ENCODE results near the gene RPL22L1. TPM values are rescaled to one million over a fixed set of nuclear protein-coding genes. Genes with fewer than 3 reads are reported as not detected.

The RPL22L1 gene
- total and polyA plus RNA-seq, 2 experiments from 2014 or later, result 216 to 441 TPM

DNA sequence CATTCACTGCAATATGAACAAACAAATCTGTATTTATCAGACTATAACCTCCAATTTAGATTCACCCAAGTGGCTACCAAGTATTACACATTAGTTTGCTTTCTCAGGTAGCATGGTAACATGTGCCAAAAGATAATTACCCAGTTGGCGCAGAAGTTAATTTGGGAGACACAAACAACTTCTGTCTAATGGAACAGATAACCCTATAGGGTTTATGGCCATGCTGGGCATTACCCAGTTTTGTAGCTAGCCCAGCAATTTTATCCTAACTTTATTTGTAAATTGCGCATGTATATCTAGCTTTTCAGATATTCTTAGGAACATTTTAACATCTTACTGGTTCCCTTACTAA is 780 bp downstream of the RPL22L1 start:
- Histone ChIP-seq H2AFZ (no peak overlapping the region), H3K4me3 (peak overlapping the region; percentile 78), H3K9me2 (ENCODE audit: insufficient read depth) (no peaks in the 10 kb centered on the region), H3K4me1 (ENCODE audit: insufficient read depth) (peaks cover 30% of the 10 kb centered on the region), H3K27ac (ENCODE audit: low read depth) (peak overlapping the region; percentile 95), H3K4me2 (peak overlapping the region; percentile 95), H4K20me1 (replicated peaks; ENCODE audit: insufficient read depth) (peaks cover 18% of the 10 kb centered on the region), H3K79me2 (replicated peaks; ENCODE audit: insufficient read depth) (peaks cover 26% of the 10 kb centered on the region), H3K36me3 (ENCODE audit: insufficient read depth) (peaks cover 31% of the 10 kb centered on the region), H3K27me3 (ENCODE audit: insufficient read depth) (no peaks in the 10 kb centered on the region), H3F3A (replicated peaks; ENCODE audit: low read depth) (peaks cover 49% of the 10 kb centered on the region)
- H3K27ac Mint-ChIP-seq, result peak overlapping the region; percentile 100
- peaks cover 25% of the 10 kb centered on the region for H3K4me1 Mint-ChIP-seq
- H3K27me3 Mint-ChIP-seq (ENCODE audit: insufficient read depth, low read depth, poor library complexity), result peaks cover 15% of the 10 kb centered on the region
- peaks cover 56% of the 10 kb centered on the region for H3K36me3 Mint-ChIP-seq (ENCODE audit: low read depth)
- DNase-seq (ENCODE audit: low spot score) (no peak), ATAC-seq (no peak)
- TF ChIP-seq ZNF114 (CRISPR knock-in tag; IDR thresholded peaks at IDR 0.05) (no peak), EZH2phosphoT487 (IDR thresholded peaks at IDR 0.05; ENCODE audit: unreplicated experiment) (no peak), EZH2 (IDR thresholded peaks at IDR 0.05; ENCODE audit: low read depth, unreplicated experiment) (no peak), STAT1 (IDR thresholded peaks at IDR 0.05; ENCODE audit: unreplicated experiment) (no peak)
- TF ChIP-seq, protein P1, sequence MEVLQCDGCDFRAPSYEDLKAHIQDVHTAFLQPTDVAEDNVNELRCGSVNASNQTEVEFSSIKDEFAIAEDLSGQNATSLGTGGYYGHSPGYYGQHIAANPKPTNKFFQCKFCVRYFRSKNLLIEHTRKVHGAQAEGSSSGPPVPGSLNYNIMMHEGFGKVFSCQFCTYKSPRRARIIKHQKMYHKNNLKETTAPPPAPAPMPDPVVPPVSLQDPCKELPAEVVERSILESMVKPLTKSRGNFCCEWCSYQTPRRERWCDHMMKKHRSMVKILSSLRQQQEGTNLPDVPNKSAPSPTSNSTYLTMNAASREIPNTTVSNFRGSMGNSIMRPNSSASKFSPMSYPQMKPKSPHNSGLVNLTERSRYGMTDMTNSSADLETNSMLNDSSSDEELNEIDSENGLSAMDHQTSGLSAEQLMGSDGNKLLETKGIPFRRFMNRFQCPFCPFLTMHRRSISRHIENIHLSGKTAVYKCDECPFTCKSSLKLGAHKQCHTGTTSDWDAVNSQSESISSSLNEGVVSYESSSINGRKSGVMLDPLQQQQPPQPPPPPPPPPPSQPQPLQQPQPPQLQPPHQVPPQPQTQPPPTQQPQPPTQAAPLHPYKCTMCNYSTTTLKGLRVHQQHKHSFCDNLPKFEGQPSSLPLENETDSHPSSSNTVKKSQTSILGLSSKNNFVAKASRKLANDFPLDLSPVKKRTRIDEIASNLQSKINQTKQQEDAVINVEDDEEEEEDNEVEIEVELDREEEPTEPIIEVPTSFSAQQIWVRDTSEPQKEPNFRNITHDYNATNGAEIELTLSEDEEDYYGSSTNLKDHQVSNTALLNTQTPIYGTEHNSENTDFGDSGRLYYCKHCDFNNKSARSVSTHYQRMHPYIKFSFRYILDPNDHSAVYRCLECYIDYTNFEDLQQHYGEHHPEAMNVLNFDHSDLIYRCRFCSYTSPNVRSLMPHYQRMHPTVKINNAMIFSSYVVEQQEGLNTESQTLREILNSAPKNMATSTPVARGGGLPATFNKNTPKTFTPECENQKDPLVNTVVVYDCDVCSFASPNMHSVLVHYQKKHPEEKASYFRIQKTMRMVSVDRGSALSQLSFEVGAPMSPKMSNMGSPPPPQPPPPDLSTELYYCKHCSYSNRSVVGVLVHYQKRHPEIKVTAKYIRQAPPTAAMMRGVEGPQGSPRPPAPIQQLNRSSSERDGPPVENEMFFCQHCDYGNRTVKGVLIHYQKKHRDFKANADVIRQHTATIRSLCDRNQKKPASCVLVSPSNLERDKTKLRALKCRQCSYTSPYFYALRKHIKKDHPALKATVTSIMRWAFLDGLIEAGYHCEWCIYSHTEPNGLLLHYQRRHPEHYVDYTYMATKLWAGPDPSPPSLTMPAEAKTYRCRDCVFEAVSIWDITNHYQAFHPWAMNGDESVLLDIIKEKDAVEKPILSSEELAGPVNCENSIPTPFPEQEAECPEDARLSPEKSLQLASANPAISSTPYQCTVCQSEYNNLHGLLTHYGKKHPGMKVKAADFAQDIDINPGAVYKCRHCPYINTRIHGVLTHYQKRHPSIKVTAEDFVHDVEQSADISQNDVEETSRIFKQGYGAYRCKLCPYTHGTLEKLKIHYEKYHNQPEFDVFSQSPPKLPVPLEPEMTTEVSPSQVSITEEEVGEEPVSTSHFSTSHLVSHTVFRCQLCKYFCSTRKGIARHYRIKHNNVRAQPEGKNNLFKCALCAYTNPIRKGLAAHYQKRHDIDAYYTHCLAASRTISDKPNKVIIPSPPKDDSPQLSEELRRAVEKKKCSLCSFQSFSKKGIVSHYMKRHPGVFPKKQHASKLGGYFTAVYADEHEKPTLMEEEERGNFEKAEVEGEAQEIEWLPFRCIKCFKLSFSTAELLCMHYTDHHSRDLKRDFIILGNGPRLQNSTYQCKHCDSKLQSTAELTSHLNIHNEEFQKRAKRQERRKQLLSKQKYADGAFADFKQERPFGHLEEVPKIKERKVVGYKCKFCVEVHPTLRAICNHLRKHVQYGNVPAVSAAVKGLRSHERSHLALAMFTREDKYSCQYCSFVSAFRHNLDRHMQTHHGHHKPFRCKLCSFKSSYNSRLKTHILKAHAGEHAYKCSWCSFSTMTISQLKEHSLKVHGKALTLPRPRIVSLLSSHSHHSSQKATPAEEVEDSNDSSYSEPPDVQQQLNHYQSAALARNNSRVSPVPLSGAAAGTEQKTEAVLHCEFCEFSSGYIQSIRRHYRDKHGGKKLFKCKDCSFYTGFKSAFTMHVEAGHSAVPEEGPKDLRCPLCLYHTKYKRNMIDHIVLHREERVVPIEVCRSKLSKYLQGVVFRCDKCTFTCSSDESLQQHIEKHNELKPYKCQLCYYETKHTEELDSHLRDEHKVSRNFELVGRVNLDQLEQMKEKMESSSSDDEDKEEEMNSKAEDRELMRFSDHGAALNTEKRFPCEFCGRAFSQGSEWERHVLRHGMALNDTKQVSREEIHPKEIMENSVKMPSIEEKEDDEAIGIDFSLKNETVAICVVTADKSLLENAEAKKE (CRISPR knock-in tag; IDR thresholded peaks at IDR 0.05), result no peak
- TF ChIP-seq, protein P2, sequence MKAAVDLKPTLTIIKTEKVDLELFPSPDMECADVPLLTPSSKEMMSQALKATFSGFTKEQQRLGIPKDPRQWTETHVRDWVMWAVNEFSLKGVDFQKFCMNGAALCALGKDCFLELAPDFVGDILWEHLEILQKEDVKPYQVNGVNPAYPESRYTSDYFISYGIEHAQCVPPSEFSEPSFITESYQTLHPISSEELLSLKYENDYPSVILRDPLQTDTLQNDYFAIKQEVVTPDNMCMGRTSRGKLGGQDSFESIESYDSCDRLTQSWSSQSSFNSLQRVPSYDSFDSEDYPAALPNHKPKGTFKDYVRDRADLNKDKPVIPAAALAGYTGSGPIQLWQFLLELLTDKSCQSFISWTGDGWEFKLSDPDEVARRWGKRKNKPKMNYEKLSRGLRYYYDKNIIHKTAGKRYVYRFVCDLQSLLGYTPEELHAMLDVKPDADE (IDR thresholded peaks at IDR 0.05), result no peak
- H3K9me3 Mint-ChIP-seq, result peaks cover 2% of the 10 kb centered on the region; the same call in 1 of the 3 replicates
- H3K4me3 Mint-ChIP-seq, result peak overlapping the region; percentile 95

All from GM23338 (cell line).